GM11168 (cell line): ENCODE data around the gene TSPAN9.

Source experiments
- in situ Hi-C: fragments of 300-500 bp; cut with MboI; formaldehyde crosslinking; loops from one replicate; pipeline ENCODE4 v1.12.0; 2022; ENCODE audit warnings: low sequenced_read_pairs; ENCODE audit not compliant: unreplicated experiment

The TSPAN9 gene

GRCh38 chr12:3173008-3173553, 95.9 kb downstream of the TSPAN9 start:
- in situ Hi-C loops = loop anchor here (5.0 kb wide), 1 partner anchor 1969 kb away; no protein-coding TSS in a partner anchor

DNA sequence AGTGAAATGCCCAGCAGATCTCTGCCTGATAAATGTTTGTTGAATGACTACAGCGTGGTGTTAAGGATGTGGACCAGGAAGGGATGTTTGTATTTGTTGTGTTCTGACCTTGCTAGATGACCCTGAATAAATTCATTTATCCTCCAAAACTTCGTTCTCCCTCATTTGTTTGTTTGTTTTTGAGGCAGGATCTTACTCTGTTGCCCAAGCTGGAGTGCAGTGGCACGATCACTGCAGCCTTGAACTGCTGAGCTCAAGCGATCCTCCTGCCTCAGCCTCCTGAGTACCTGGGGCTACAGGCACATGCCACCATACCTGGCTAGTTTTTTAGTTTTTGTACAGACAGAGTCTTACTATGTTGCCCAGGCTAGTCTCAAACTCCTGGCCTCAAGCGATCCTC, 96.7 kb downstream of the TSPAN9 start:
- in situ Hi-C loops = loop anchor here (5.0 kb wide), 1 partner anchor 1968 kb away; no protein-coding TSS in a partner anchor

GRCh38 chr12:3175238-3175637, 98.1 kb downstream of the TSPAN9 start:
- in situ Hi-C loops = no loop called here

DNA sequence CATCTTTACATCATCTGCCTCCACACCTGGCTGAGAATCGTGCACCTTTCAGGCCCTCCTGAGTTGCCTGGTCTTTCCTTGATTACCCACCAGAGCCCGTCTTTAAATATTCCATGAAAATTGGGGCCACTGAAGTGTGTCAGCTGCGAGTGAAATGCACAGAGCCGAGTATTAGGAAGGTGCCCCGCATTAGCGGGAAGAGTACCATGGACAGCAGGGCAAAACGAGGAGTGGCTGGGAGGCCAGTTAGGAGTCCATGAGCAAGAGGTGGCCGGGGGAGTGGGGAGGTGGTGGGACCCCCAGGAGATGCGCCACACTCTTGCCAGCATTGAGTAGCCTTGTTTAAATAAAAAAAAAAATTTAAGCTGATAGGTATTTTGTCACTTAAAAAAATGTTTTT, 99.6 kb downstream of the TSPAN9 start:
- in situ Hi-C loops = no loop called here

- in situ Hi-C loops = no loop called here
Observed at GRCh38 chr12:3177778-3178425, 100.7 kb downstream of the TSPAN9 start.

DNA sequence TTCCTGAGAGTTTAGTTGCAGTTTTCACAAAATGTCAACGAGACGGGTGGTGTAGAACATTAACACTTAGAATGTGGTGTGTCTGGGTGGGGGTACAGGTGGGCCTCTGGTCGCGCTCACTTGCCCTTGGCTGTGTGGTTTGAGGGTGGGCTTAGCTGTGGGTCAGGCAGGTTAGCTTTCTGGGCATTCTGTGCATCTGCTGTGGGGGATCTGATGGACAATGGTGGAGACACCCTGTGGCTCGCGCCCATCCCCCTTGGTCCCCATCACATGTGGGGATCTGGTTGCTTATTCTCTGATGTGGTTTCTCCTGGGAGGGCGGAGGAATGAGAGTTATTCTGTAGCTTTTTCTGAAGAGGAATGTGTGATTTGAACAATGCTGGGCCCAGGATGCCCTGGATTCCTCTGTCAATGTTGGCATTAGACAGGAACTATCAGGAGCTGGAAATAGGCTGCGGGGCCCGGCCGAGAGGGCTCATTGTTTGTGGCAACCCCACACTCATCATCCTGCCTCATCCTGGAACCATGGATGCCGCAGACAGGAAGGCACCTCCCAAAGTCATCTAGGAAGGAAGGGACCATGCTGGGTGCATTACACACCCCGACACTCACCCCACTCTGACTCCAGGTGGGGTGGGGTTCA, 101.6 kb downstream of the TSPAN9 start:
- in situ Hi-C loops = no loop called here

GRCh38 chr12:3179731-3180130, 102.6 kb downstream of the TSPAN9 start:
- in situ Hi-C loops = no loop called here

GRCh38 chr12:3182426-3182825, 105.2 kb downstream of the TSPAN9 start:
- in situ Hi-C loops = no loop called here

DNA sequence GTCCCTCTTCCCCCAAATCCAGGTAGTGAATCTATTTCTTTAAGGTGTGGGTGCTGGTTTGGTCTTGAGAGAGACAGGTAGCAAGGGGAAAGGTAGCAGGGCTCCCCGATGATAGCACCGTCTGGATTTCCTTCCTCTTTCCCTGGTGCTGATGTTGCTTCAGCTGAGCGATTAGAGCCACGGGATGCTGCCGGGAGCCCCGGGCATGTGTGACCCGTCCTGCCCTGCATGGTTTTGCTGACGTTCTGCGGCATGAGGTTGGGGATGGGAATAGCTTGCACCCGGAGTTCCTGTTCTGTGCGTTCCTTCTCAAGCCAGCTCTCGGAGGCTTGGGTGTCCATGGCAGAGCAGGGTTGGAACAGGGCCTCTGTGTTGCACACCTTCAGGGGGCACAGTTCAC, 107.3 kb downstream of the TSPAN9 start:
- in situ Hi-C loops = no loop called here

GRCh38 chr12:3185260-3185870, 108.2 kb downstream of the TSPAN9 start:
- in situ Hi-C loops = no loop called here

- in situ Hi-C loops = no loop called here
Observed at GRCh38 chr12:3186546-3187215, 109.5 kb downstream of the TSPAN9 start.

- in situ Hi-C loops = no loop called here
Observed at GRCh38 chr12:3187846-3188770, 110.9 kb downstream of the TSPAN9 start.

- in situ Hi-C loops = no loop called here
Observed at GRCh38 chr12:3189282-3189681, 112.1 kb downstream of the TSPAN9 start.

DNA sequence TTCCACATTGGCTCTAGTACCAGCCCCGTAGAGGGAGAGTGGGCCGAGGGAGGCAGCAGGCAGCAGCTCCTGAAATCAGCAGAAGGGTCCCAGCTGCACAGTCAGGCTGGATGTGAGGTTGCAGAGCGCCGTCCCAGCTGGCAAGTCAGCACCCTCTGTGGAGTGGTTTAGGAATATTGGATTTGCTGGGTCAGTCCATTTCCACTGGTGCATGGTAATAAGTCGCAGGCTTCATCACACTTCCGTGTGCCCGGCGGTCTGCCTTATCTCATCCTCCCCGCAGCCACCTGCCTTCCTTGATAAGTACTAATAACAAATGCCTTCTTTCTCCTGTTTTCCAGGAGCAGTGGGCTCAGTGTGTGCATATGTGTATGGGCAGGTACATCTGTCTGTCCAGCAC, 112.9 kb downstream of the TSPAN9 start:
- in situ Hi-C loops = no loop called here

- in situ Hi-C loops = no loop called here
Observed at GRCh38 chr12:3191450-3191849, 114.3 kb downstream of the TSPAN9 start.

GRCh38 chr12:3192221-3192620, 115.0 kb downstream of the TSPAN9 start:
- in situ Hi-C loops = no loop called here

DNA sequence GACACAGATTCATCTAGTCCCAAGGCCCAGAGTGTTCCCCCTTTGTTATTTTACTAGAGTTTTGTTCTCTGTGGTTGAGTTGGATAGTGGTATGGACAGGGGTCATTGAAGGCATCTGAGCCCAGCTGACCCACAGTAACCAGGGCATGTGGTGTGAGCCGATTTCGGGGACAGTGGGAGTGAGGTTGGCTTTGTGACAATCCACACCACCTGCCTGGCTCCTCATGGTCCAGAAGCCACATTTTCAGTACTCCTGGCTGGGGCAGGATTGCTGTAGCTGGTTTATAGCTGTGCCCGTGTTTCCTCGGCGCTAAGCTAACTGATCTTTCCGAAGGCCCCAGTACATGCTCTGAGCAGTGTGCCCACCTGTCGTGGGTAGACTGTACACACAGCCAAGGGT, 116.0 kb downstream of the TSPAN9 start:
- in situ Hi-C loops = no loop called here

DNA sequence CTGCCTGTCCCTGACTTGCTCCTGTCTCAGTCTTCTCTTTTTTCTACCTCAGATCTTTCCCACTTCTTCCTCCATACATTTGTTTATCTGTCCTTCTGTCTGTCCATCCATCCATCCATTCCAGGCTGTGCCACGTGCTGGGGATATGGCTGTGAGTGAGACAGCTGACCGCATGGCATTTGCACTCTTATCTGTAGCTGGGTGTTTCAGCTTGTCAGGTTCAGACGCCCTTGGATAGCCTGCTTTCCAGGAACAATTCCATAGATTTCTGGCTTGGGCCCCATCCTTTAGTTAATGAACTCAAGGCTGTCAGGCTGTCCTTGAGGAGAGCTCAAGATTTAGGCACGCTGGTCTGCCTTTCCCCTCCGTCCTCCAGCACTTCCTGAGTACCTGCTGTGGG, 116.6 kb downstream of the TSPAN9 start:
- in situ Hi-C loops = no loop called here

DNA sequence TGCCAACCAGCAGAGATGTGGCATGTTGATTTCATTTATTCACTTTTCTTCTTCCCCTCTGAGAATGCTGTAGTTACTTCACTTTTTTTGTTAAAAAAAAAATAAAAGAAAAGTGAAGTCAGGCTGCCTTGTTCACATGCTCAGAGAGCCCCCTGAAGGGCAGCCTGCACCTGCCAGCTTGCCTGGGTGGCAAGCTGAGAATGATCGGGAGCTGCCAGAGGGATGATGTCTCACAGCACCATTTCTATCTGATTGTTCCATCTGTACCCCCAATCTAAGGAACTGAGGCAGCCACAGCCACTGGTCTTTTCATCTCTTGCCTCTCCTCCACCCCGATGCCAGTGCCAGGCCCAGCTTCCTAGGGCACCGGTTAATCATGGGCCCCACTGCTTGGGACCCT, 118.2 kb downstream of the TSPAN9 start:
- in situ Hi-C loops = no loop called here
